PC-9 (cell line): ENCODE measurements around the gene TMEM18.

ENCODE experiments used
- EZH2 ChIP-seq: fragments of 200-600 bp; sonication (generic); IDR thresholded peaks from 2 replicates; pipeline ENCODE4 v1.8.0; 2017; ENCODE audit warnings: antibody characterized with exemption, low read depth
- TF ChIP-seq, protein P1 (sequence below): fragments of 200-600 bp; sonication (generic); conservative IDR thresholded peaks from 2 replicates; pipeline ENCODE4 v1.6.1; 2017; ENCODE audit warnings: mixed run types, antibody characterized with exemption, mild to moderate bottlenecking, moderate library complexity

DNA sequence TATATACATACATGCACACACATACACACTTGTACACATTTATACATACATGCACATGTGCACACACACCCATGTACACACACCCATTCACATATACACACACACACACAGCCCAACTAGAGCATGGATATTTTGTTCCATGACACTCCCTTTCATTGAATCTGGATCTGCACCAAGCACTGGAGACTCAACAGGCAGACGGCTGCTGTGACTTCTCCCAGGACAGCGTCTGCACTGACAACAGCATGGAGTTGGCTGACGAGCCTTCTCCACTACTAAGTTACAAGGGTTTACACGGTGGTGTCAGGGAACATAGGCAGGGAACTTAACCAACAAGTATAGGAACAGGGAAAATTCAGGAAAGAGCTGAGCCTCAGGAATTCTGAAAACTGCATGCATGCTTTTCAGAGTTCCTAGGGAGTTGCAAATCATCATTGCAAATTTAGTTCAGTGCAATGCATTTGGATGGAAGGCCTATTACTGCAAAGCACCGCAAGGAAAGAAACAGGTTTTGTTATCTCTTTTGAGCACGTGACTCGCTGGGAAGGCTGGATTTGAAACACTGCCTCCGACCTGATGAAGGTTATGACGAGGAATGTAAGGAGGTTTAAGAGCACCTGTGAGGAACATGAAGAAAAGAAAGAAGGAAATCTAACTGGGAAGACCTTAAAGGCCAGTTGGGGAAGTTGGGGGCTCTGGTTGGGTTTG is 35.9 kb downstream of the TMEM18 start:
- TF ChIP-seq, protein P1, sequence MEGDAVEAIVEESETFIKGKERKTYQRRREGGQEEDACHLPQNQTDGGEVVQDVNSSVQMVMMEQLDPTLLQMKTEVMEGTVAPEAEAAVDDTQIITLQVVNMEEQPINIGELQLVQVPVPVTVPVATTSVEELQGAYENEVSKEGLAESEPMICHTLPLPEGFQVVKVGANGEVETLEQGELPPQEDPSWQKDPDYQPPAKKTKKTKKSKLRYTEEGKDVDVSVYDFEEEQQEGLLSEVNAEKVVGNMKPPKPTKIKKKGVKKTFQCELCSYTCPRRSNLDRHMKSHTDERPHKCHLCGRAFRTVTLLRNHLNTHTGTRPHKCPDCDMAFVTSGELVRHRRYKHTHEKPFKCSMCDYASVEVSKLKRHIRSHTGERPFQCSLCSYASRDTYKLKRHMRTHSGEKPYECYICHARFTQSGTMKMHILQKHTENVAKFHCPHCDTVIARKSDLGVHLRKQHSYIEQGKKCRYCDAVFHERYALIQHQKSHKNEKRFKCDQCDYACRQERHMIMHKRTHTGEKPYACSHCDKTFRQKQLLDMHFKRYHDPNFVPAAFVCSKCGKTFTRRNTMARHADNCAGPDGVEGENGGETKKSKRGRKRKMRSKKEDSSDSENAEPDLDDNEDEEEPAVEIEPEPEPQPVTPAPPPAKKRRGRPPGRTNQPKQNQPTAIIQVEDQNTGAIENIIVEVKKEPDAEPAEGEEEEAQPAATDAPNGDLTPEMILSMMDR: no peak
- TF ChIP-seq EZH2: no peak
